Stimulated activated CD8-positive, alpha-beta memory T cell treated with anti-CD3 and anti-CD28 coated beads, Interleukin-4, amount 100 ng/mL, for 24 hours (primary cell): Measurements from ENCODE around the gene RGS19.
A peak's percentile ranks its signal among the peaks of the same experiment; 100 is the strongest.

Source experiments
- DNase-seq: peaks from one replicate; pipeline ENCODE4 v3.0.0-alpha.2; 2020; ENCODE audit warnings: low read depth

RGS19 gene

DNA sequence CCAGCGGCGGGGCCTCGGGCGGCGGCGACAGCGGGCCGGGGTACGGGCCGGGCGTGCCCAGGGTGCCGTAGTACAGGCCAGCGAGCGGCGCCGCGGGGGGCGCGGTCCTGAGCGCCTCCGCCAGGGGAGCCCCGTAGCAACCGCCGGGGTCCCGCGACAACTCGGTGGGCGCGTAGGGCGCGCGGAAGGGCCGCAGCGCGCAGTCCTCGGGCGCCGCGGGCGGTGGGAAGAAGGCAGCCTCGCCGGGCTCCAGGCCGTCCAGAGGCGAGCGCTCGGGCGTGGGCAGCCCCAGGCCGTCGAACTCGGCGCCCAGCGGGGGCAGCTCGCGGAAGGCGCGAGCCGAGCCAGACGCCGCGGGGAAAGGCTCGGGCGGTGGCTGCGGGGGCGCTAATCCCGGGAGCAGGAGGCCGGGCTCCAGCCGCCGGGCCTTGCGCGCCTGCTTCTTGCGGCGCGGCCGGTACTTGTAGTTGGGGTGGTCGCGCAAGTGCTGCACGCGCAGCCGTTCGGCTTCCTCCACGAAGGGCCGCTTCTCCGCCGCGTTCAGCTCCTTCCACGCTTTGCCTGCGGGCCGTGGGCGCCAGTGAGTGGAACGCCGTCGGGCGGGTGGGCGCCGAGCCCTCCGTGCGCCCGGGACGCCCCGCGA is 30.8 kb downstream of the RGS19 start:
- no peak for DNase-seq

DNA sequence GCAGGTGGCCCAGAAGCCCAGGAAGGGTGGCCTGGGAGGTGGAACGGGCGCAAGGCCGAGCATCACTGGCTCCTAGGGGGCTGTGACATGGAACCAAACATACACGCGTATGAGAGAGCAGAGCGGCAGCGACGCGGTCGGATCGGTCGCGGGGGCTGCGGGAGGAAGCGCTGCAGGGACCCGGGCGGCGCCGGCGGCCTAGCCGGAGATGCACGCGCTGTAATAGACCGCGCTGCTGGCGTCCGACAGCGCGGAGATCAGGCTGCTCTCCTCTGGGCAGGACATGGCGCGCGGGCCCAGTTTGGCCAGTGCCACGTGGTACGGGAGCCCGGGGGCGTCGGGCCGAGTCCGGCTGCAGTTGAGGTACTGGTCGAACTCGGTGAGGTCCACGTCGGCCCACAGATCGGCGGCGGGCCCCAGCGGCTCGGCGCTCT is 31.3 kb downstream of the RGS19 start:
- no peak for DNase-seq

DNA sequence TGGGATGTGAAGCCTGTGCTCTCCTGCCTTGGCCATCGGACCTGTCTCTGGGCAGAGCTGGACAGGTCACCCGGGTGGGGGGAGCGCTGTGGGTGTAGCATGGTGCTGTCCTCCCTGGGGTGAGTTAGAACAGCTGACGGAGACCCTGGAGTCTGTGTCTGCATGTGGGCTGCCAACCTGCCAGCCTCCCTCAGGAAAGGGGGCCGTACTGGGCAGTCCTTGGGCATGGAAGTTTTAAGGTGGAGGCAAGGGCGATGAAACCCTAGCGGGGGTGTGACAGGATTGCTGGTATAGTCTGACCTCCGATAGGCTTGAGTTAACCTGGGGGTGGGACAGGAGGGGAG is 32.3 kb downstream of the RGS19 start:
- DNase-seq: no peak

DNA sequence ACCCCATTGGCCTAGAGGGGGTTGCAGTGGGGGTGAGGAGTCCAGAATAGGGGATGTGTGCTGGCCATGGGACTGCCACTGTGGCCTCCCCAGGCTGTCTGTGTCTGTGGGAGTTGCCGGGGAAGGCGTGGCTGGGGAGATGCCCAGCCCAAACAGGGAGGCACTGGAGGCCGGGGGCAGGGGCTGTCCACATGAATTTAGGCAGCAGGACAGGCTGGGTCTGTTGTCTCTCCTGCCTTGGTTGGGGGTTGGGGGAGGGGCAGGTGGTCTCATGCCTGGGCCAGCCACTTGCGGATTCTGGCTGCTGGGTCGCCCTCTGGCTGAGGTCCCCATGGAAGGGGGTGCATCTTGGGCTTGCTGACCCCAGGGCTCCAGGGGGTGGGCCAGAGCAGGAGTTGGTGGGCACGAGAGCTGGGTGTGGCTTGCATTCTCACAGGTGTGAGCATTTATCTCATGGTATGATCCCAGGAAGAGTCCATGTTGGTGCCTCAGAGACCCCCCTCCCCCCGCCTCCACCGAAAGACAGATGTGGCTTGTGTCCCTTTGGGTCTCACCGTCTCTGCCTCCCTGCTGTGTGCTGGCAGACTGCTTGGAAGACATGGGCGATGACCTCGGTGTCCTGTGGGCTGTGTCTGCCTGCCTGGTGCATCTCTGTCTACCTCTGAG is 33.8 kb downstream of the RGS19 start:
- no peak for DNase-seq

DNA sequence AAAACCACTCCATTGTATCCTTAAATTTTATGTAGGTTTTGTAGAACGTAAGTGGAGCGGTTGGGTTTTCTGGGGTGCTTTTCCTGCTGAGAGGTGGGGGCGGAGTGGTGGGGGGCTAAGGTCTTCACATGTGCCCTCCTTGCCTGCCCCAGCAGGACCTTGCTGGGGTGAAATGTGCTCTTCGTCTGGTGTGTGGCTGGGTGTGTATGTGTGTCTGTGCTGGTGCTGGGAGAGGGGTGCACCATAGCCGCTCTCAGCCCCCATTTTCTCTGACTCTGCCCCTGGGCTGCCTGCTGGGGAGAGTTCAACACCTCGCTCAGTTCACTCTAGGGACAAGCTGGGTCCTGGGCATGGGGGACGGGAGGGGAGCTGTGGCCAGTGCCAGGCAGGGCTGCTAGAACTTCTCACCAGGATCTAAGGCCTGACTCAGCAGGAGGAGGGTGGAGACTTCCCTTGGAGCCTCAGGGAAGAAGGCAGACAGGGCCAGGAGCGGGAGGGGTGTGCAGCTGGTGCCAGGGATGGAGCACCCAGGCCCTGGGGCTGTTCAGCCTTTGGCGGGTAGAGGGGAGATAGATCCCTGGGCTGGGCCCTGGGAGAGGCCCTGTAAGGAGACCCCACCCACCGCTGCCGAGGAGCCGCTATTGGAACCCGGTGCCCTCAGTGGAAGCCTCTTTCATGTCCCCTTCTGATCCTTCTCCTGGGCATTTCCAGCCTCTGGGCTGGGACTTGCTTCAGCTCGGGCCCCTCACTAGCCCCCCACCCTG is 34.7 kb downstream of the RGS19 start:
- no peak for DNase-seq

DNA sequence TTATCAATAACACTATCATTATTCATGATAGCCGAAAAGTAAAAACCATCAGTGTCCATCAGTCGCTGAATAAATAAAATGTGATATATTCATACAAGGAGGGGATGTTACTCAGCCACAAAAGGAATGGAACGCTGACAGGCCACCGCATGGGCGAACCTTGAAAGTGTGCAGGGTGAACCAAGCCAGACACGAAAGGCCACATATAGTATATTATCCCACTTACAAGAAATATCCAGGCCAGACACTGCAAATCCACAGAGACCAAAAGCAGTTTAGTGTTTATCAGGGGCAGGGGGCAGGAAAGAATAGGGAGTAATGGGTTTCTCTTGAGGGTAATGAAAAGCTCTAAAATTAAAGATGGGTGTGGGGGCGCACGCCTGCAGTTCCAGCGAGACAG is 35.5 kb downstream of the RGS19 start:
- DNase-seq: no peak

DNA sequence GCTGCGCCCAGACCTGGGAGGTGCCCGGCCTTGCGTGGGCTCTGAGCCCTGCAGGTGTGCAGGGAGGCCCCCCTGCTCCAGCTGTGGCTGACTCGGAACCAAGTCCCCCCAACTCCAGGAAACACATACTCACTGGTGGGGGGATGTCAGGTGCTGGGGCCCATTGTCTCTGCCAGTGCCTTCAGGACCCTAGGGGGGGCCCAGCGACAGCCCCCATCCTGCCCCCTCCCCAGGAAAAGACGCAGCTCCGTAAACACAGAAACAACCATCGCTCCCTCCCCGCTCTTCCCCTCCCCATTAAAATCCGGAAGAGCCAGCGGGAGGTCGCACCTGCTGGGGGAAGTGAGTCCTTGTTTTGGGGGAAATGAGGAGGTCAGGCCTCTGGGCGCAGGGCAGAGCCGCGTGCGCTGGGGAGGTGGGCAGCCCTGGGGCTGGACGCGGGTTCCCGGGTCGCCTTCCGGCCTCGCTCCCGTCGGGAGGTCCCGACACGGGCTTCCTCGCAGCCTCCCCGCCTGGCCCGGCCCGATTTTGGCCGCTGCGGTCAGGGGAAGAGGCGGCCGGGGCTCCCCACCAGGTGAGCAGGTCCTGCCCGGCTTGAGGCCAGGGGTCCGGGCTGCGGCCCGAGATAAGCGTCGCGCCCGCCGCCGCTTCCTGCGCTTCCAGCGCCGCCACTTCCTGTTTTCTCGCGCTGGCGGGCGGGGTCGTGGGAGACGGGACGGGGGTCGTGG is 37.1 kb downstream of the RGS19 start:
- no peak for DNase-seq

DNA sequence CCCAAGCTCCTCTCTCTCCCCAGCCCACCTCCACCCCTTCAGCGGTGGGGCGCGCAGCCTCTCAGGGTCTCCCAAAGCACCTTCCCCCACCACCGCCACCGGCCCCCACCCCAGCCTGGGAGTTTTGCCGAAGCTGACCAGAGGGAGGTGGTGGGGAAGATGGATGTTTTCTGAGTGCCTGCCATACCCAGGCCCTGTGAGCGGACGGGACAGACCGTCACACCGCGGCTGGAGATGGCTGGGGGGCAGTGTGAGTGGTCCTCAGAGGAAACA is 37.6 kb downstream of the RGS19 start:
- DNase-seq: no peak

DNA sequence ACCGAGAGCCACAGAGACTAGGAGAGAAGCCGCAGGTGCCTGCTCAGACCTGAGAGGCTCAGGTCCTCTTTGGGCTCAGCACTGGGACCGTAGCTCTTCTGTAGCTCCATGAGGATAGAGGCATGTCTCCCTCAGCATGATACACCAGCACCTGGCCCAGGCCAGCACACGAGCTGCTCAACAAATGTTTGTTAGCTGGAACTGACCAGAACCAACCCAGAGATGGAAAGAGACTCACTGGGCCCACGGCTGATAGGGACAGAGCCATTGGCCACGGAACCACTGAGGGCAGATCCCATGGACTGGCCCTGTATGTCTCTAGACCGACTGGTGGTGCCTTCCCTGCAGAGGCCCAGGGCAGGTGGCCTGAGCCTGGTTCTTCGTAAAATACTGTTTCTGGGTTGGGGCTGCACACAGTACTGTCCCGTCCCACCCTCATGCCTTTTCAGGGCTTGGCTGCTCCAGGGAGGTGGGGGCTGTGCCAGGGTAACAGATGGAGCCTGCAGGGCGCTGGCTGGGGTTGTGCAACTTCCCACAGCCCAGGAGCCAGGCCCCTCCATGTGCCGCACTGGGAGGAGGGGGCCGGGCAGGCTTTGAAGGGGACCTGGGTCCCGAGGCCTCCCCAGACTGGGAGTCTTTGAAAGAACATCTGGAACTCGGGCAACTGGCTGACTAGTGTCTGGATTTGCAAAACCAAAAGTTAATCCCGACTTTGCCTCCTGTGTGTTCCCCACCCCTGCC is 38.1 kb downstream of the RGS19 start:
- no peak for DNase-seq

DNA sequence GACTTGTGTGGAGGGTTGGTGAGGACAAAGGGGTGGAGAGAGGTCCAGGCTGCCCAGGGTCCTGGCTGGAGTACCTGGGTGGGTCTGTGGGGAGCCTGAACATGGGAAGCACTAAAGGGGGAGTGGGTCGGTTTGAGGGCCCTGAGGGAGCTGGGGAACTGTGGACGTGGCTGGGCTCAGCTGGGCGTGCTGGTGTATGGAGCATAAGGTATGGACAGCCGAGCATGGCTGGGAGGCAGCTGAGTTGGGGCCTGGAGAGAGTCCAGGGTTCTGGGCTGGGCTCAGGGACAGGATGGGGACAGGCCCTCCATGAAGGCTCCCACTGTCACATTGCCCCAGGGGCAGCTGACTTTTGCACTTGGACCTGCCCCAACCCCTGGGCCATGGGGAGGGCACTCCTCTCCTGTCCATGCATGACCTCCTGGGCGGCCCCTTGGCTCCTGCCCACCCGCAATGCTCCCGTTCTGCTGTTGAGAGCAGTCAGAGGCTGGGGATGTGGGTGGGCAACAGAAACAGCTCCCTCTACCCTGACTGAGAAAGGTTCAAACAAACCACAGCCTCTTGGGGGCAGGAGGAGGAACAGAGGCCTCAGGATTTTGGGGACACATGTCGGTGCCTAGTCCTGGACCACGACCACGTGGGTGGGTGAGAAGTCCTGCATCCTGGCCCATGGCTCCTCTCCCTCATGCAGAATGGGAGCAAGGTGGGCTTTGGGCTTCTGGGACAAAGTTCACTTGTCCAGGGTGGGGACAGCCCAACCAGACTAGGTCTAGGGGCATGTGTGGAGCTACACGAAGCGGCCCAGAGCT is 38.9 kb downstream of the RGS19 start:
- no peak for DNase-seq

DNA sequence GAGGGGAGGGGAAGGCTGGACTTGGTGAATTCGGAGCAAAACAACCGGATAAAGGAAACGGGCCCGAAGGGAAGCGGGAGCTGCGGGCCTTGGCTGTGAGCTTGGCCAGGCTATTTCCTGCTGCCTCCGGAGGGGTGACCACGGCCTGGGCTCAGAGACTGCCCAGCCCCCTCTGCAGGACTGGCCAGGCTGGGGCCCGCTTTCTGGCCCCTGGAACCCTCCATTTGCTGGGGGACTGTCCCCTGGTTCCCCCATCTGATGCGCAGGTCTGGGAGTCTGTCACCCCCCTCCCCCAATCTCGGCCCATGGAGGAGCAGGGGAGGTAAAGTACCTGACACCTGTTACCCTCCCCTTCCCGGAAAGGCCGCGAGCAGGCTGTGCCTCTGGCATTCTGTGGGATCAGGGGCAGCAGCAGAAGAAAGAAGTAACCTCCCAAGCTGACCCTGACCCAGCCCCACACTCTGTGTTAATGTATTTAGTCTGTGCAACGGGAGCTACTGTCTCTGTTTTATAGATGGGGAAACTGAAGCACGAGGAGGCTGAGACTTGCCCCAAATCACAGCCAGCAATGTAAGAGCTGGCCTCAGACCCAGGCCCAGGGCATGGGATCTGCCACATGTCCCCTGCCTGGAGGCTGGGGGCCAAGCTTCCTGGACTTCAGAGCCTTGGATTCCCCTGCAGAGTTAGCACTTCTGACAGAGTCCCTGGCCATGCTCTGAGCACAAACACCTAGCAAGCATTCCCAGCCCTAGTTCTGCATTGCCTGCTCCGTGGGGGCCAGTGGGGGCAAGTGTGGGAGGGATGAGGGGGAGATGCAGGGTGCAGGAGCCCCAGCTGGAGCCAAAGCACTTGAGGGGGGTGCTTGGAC is 39.8 kb downstream of the RGS19 start:
- DNase-seq: no peak

DNA sequence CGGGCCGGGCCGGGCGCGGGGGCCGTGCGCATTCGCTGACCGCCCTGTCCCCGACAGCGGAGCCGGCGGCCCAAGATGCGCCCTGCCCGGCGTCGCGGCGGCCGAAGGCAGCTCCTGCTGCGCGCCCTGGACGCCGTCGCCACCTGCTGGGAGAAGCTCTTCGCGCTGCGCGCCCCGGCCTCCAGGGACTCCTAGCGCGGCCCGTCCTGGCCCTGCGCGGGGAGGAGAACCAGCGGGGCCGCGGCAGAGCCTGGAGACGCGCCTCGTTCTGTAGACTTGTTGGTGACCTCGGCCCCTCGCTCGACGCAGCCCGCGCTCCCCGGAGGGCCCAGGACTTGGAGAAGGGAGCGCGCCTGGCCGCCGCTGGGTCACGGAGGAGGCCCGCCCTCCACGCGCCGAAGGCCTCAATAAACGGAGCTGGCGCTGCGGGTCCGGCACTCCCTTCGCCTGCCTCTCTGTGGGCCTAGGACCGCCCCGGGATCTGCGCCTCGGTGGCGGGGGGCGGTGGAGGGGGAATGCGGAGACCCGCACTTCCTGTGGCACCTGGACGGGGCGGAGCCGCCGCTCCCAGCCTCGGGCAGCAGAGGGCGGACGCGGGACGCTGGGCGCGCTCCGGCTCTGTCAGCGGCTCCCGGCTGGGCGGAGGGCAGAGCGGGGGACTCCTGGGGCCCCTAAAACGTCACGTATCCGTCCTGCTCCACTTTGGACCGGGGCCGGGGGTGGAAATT is 40.6 kb downstream of the RGS19 start:
- DNase-seq: peak; percentile 63

DNA sequence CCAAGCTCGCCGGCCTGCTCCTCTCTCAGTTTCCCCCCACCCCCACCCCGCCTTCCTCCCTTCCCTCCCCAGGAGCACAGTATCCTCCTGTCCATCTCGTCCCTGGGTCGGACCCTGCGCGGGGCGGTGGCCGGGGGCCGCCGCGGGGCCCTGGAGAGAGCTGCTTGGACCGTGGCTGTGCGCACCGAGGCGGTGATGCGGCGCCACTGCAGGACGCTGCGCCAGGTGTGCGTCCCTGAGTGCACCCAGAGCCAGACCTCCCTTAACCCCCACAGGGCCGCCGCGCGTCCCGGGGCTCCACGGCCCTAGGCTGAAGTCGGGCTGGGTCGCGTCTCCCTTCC is 41.1 kb downstream of the RGS19 start:
- no peak for DNase-seq

DNA sequence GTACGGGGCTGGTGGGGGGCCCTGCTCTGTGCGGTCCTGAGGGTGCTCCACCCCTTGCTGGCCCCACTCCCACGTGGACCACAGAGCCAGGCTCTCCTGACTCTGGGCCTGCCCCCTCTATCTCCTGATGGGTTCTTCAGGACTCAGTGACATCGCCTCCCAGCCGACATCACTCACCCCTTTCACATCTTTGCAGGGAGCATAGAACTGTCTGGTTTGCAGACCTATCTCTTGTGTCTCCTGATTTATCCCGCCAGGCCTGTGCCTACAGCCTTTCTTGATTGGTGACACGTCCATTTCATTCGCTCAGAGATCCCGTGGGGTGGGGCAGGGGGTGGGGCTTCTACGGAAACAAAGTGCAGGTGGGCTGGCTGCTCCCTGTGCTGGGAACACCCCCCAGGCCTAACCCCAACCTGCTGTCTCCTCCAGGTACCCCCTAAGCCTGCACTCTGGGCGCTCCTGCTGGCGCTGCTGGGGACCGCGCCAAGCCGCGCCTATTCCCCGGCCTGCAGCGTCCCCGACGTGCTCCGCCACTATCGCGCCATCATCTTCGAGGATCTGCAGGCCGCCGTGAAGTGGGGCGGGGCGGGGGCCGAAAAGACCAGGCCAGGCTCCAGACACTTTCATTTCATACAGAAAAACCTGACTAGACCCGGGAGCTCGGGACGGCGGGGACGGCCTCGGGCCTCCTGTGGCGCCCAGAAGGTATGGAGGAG is 41.7 kb downstream of the RGS19 start:
- DNase-seq: no peak

DNA sequence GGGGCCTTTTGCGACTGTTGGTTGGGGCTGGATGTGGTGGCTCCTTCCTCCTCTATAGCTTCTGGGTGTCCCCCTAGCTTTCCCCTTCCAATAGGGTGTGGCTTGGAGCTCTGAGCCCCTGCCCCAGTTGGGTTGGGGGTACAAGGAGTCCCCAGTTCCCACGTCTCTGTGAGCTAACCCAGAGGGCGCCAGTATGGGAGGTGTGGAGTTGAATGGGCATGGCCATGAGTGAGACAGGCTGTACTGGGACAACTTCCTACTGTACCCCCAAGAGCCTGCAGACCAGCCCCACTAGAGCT is 42.2 kb downstream of the RGS19 start:
- DNase-seq: no peak

DNA sequence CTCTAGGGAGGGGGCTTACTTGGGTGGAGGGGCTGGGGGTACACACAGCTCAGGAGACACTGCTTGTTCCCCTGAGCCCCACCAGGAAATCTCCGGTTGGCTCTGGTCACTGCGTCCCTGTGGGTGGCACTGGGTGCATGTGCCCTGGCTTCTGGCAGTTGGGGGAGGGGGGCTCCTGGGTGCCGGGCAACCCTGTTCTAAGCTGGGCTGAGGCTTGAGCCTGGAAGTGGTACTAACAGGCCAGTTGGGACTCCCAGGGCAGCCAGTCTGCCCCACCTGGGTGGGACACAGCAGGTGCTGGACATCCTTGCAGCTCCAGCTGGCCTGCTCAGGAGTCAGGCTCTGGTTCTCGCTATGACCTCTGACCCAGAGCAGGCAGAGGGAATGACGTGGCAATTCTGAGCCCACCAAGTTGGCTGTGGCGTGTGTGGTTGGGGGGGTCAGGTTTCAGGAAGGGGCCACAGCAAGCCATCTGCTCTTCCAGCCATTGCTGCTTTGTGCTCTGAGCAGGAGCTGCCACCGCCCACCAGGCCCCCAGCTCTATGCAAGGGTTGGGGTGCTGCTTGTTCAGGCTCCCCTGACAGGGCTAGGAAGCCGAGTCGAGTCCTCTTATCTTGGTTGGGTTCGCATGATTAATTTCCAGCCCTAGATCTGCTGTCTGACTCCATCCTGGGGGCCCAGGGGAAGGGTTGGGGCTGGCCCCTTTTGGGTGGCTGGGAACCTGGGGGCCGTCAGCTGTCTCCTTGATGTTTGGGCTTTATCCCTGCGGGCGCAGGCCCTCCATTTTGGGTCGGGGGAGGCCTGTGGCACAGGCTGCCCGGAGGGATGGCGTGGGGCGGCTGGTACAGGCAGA is 42.7 kb downstream of the RGS19 start:
- DNase-seq: no peak

DNA sequence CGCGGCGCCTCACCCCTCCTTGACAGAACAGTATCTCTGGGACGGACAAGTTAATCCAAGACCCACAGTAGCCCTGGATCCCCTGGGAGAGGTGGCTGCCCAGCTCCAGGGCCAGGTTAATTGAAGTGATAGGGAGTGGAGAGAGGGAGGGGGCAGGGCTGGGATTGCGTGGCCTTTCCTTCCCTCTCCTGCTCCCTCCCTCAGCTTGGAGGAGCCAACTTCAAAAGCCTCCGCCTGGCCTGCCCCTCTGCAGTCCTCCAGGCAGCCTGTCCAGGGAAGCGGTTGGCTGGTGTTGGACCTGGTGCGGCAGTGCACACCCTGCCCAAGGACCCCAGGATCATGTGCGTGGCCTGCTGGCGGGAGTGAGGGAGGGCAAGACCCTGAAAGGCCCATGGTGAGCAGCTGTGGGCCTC is 43.4 kb downstream of the RGS19 start, which contains the start of gene C20orf204:
TSS of gene C20orf204 (plus strand) at position 250 of the 413 bp plus-strand sequence. CDS start at position 392, 142 bp downstream.
- DNase-seq: no peak
